ENCODE results near the gene G3BP2.

The G3BP2 gene

DNA sequence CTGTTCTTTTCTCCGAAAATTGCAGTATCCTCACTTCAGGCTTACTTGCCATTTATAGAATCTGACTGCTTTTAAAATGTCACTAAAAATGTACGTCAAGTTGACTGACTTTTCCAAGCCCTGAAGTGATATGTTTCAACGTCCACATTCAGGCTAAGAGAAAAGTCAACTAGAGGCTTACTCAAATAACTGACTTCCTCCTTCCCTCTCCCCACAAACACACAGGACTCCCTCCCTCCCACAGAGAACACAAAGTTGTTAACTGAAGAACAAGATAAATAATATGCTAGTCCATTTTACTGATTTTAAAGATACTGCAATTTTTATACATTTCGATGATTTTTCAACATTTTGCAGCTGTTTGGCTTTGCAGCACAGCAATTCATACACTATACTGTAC is 29.1 kb downstream of the G3BP2 start:
- intact Hi-C loops (cut with DNase I) = no loop called here
- DNase-seq = no peak

DNA sequence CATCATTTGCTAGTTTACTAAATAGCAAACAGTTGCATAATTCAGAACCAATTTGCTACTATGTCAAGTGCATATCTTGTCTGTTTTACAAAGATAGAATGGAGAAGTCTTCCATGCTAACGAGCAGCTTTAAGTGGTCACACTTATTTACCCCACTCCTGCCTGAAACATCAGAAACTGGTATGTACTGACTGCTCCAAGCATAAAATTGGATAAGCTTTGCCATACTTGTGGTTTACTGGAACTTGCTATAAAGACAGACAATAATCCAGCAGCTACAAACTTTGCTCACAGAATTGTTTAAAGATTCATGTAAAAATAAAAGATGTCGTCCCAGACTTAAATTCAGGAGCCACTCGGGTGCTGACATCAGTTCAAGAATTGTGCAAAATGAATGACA is 29.6 kb downstream of the G3BP2 start:
- intact Hi-C loops (cut with DNase I) = no loop called here
- no peak for DNase-seq

DNA sequence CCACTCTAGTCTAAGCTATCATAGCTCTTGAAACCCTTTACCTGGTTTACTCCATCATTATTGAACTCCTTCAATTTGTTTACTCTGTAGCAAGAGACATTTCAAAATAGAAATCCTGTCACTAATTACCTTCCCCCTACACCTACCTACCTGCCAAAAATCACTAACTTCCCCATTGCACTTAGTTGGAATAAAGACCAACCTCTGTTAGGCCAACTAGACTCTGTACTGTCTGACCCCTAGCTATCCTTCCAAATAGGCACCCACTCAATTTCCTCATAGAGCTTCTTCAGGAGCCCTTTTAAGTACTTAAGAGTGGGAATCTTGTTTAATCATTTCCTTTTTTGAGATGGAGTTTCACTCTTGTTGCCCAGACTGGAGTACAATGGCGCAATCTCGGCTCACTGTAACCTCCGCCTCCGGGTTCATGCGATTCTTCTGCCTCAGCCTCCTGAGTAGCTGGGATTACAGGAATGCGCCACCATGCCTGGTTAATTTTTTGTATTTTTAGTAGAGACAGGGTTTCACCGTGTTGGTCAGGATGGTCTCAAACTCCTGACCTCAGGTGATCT is 34.0 kb downstream of the G3BP2 start:
- no peak for DNase-seq
- intact Hi-C loops (cut with DNase I) = no loop called here

DNA sequence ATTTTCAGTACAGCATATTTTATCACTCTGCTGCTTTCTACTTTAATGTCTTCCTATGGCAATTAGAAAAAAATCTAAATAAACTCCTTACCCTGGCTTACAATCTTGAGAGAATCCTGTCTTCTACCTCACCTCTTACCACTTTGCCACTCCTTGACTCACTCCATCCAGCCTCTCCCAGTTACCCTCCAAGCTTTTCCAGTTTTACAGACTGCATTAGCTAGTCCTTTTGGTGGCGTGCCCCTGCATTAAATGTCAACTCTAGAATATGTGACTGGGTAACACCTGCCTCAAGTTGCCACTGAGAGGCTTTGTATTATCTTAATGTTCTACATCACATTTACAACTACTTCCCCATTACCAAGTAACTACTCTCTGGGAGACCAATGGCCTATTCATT is 35.4 kb downstream of the G3BP2 start:
- intact Hi-C loops (cut with DNase I) = no loop called here

DNA sequence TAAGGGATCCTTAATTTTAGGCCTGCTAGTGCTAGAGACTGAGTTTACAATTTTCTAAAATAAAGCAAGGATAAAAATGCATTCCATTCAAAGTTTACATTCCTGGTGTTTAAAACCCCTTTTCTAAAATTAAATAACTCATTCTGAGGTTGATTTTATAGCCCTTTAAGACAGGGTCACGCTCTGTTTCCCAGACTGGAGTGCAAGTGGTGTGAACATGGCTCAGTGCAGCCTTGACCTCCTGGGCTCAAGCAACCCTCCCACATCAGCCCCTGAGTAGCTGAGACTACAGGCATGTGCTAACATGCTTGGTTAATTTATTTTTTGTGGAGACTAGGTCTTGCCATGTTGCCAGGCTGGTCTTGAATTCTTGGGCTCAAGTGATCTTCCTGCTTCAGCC is 36.0 kb downstream of the G3BP2 start:
- intact Hi-C loops (cut with DNase I) = no loop called here
- DNase-seq = no peak

More for the DNA sequence above, 35.4 kb downstream of the G3BP2 start:
- DNase-seq = no peak

DNA sequence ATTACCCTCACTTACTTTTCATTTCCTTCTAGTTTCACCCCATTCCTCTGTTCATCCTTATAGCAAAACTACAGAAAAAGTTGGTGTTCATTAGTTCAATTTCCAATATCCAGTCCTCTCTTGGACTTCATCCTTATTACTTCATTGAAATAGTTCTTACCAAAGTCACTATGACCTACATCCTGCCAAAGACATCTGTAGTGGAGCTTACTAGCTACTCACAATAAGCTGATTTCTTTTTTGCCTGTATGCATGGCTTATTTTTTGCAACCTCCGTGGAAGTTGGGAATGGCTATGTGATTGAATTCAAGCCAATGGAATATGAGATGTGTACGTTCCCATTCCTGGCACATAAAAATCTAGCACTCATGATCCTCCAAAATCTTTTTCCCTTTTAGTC is 38.3 kb downstream of the G3BP2 start:
- intact Hi-C loops (cut with DNase I) = no loop called here
- no peak for DNase-seq

DNA sequence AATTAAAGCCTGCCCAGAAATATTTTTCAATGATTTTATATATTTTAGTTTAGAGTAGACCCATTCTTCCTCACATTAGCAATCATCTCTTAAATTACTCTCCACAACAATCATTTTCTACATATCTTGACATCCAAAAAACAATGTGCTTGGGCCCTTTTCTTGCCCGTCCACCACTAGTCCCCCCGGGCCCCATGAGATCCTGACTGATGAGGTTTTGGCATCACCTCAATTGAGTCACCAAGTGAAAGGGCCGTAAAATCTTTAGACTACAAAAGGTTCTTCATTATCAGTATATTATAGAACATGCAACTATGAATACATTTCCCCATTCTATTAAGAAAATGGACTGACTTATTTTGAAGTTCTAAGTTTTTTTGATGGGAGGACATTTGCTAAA is 38.9 kb downstream of the G3BP2 start:
- DNase-seq = no peak
- intact Hi-C loops (cut with DNase I) = no loop called here

DNA sequence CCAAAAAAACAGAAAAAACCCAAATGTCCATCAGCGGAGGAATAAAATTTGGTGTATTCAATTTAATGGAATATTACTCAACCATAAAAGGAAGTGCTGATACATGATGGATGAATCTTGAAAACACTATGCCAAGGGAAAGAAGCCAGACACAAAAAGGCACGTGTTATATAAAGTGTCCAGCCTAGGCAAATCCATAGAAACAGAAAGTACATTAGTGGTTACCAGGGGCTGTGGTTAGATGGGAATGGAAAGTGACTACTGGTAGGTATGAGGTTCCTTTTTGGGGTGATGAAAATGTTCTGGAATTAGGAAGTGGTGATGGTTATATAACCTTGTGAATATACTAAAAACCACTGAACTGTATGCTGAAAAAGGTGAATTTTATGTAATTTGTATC is 39.4 kb downstream of the G3BP2 start:
- no peak for DNase-seq
- intact Hi-C loops (cut with DNase I) = no loop called here

DNA sequence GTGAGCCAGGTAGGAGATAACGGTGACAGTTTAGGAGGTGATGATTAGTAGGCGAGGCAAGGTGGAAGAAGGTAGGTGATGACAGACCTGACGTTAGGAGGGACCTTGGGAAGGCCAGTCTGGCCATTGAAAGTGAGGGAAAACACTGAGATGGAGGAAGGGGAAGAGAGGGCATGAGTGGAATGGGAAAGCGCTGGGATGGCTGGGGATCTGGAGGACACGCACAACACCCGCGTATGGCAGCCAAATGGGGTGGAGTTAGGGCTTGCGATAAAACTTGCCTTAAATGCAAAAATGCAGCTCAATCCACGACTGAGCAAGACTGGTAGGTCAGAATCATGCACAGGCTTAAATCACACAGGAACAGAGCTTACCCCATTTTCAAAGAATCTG is 42.3 kb downstream of the G3BP2 start:
- peak in 4 of 10 donors; percentile 11 to 26 (median 20) for DNase-seq
- intact Hi-C loops (cut with DNase I) = loop anchor here (2.0 kb wide), 1 partner anchor 42 kb away; the partner anchor contains the start of gene G3BP2

DNA sequence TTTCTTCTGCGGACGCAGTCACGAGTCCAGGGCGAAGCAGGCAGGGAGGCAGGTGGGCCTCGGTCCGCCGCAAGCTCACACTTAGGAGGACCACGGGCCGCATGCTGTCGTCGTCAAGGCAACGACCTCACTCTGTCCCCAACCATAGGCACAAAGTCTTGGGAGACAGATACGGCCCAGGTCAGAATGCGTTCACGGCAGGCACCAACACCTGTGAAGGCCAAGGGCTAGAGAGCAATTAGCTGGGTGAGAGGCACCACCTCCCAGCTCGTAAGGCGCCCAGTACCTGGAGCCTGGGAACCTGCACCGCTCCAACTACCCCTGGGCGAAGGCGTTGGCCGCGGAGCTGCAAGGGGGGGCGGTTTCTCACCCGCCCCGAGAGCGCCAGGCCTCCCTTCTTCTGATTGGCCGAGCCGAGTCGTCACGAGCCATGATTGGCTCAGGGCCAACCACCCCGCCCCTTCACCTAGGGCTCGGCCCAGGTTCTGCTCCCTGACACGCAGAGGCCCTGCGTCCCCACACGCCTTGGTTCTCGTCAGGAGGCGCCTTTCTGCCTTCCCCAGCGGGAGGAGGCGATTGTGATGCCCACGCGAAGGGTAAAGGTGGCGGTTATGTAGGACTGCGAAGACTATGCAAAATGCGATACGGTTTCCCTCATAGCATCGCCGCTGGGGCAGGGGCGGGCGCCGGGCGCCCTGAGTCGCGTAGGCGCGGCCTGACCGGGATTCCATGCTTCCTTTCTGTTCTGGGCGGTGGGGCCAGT is 42.9 kb downstream of the G3BP2 start, which contains the start of gene CDKL2:
Gene CDKL2, minus strand, starts transcription at position 355 of the 763 bp plus-strand sequence. CDS start 4,540 bp downstream, outside the sequence.
- DNase-seq = peak; percentile 73 to 97 (median 86)

DNA sequence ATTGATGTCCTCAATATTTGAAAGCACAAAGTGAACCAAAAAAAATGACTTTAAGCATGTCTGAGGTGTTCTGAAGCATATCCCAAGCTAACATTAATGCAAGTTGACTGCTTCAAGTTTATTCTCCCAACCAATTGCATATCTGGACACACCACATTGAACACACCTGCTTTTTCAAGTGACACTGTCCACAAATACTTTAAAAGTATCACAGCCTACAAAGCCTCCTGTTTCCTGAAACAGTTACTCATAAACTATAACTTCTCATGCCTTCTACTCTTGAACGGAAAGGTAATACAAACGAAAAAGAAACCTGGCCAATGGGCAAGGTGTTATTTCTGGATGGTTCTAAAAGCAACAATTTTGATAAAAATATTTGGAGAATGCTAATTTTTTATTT is 44.0 kb downstream of the G3BP2 start:
- DNase-seq = no peak
- intact Hi-C loops (cut with DNase I) = no loop called here

More for the DNA sequence above, 42.9 kb downstream of the G3BP2 start, which contains the start of gene CDKL2:
- intact Hi-C loops (cut with DNase I) = loop anchor here (2.0 kb wide), 1 partner anchor 42 kb away; the partner anchor contains the start of gene G3BP2

DNA sequence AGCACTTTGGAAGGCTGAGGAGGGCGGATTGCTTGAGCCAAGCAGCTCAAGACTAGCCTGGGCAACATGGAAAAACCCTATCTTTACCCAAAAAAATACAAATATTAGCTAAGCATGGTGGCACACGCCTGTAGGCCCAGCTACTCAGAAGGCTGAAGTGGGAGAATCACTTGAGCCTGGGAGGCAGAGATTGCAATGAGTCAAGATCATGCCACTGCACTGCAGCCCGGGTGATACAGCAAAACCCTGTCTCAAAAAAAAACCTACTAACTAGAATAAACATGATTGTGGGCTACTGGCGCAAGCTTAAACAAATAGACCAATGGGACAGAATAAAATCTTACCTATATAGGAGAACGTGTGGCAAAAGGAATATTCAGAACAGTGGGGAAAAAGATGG is 50.2 kb downstream of the G3BP2 start:
- DNase-seq = no peak
- intact Hi-C loops (cut with DNase I) = no loop called here

DNA sequence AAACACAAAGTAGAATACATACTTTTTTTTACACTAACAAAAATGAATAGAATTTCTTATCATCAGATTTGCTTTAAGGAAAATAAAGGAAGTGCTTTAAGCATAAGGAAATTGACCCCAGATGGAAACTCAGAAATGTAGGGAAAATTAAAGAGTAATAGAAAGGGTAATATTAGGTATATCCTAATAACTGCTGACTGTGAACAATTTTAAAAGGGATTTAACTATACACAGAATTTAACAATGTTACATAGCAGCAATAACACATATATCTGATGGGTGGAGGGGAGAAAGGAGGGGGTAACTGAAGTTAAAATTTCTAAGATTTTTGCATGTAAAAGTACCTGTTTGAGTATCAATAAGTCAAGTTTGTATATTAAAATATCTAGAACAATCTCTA is 51.5 kb downstream of the G3BP2 start:
- intact Hi-C loops (cut with DNase I) = no loop called here
- no peak for DNase-seq

DNA sequence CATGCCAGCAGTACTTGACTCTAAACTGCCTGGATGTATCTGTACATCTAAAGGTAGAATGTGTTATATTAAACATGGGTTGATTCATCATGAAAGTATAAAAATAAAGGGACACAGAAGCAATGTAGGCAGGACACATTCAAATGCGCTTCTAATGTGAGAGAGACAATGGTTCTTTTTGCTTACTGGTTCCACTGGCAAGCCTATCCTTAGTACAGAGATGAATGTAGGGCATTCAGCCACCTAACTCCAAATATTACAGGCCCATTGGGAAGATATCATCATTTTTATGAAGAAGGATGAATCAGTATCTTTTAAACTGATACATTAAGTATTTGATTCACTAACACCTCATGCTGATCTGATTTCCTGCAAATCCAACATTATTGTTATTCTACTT is 60.9 kb downstream of the G3BP2 start:
- no peak for DNase-seq
- intact Hi-C loops (cut with DNase I) = no loop called here

DNA sequence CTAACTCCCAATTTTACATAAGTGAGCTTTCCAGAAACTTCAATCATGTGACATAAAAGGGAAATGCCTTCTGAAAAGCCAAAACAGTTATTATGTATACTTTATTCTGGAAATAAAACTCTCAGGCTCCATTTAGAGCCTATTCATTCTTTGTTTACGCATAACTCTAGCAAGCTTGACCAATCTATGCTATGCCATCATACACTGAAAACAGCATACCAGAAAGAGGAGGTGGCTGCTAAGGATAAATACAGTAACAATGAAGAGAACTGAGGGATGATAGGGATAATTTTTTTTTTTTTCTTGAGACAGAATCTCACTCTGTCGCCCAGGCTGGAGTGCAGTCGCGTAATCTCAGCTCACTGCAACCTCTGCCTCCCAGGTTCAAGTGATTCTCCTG is 67.3 kb downstream of the G3BP2 start:
- intact Hi-C loops (cut with DNase I) = no loop called here
- DNase-seq = no peak

DNA sequence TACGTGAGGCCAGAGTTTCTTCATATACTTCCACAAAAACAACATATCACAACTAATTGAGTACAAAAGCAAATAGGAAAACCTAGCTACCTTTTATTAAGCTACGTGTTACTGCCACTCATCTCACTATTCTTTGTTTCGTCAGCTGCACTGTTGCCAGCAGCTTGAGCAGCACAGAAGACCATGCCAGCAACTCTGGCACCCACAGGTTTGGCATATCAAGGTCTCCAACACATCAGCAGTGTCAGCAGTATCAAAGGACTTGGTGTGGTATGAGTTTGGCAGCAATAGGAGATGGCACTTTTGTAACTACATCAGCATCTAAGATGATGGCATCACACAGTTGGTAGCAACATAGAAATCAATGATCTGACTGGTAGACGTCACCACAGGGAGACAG is 73.6 kb downstream of the G3BP2 start:
- intact Hi-C loops (cut with DNase I) = no loop called here
- DNase-seq = no peak

DNA sequence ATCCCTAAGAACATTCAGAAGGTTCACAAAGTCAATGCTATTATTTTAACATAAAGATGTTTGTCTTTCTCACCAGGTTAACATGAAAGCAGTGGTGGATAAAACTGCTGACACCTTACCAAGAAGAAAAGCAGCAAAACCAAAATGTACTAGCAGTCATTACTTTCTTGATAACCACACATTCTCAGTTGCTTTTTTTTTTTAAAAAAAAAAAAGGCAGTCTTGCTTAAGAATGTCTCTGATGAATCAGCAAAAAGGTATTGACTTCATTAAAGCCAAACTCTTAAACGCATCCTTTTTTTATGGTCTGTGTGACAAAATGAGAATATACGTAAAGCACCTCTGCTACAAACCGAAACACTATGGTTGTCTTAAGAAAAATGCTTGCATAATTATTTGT is 74.8 kb downstream of the G3BP2 start:
- DNase-seq = no peak
- intact Hi-C loops (cut with DNase I) = no loop called here

DNA sequence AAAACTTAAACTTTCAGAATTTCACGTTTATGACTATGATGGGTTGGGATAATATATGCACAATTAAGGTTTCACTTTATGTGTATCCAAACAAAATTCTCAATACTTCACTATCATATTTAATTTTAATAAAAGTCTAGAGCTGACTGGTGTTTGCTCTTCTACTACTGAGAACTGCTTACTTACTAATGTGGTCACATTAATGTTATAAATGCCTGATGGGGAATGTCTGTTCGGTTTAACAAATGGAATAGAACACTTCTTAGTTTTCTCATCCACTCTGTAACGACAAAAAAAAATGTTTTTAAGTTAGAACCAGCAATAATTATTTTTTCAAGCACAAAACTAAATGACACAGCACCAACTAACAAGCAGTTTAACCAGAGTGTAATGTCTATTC is 77.2 kb downstream of the G3BP2 start:
- intact Hi-C loops (cut with DNase I) = no loop called here
- DNase-seq = no peak

DNA sequence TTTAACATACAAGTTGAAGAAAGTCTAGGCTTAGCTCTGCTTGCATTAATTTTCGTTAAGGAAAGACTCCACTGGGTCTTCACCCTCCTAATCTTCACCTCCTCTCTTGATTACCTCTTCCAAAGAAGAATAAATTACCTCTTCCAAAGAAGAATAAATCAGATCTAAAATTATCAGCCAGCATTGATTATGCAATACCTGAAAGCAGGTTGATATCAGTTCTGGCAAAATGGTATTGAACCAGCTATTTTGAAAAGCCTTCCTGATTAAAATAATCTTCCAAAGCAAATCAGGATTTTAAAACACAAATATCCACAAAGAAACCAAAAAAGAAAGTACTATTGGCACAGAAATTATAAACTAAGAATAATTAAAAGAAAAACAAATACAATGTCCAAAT is 79.8 kb downstream of the G3BP2 start:
- DNase-seq = no peak
- intact Hi-C loops (cut with DNase I) = no loop called here

Data from posterior cingulate gyrus (tissue), 11 donors.